Keratinocyte (primary cell): ENCODE data around the gene LTBP3. TPM values are rescaled to one million over a fixed set of nuclear protein-coding genes. Genes with fewer than 3 reads are reported as not detected.

ENCODE experiments used
- DNase-seq: peaks from one replicate; pipeline ENCODE4 v3.0.0-alpha.2; 2011; ENCODE audit warnings: low read depth, missing footprints, low spot score
- FAIRE-seq: peaks from 2 replicates; lab custom pipeline; 2011; peaks lifted over from hg19 to GRCh38; lab: Jason Lieb, UNC
- H2AFZ ChIP-seq: 2 replicates; pipeline ENCODE4 v1.6.0; 2012; ENCODE audit warnings: low read length, control low read depth, inconsistent platforms; ENCODE audit not compliant: control insufficient read depth
- H3K27ac ChIP-seq: 2 replicates; pipeline ENCODE4 v1.5.1; 2011; ENCODE audit warnings: low read length; ENCODE audit not compliant: control insufficient read depth, insufficient read depth
- H3K27me3 ChIP-seq: 3 replicates; pipeline ENCODE4 v1.6.0; 2011; ENCODE audit warnings: low read length; ENCODE audit not compliant: control insufficient read depth, insufficient read depth; ENCODE audit errors: extremely low read depth
- H3K36me3 ChIP-seq, 2 experiments: 2 replicates in 1 of 2; 3 replicates in 1 of 2; pipeline ENCODE4 v1.5.1; 2011; ENCODE audit warnings: low read length in 2 of 2, mild to moderate bottlenecking in 1 of 2; ENCODE audit not compliant: control insufficient read depth in 2 of 2, insufficient read depth in 2 of 2; ENCODE audit errors: extremely low read depth in 1 of 2
- H3K4me1 ChIP-seq: 3 replicates; pipeline ENCODE4 v1.5.1; 2011; ENCODE audit warnings: low read length; ENCODE audit not compliant: control insufficient read depth, insufficient read depth; ENCODE audit errors: extremely low read depth
- H3K4me2 ChIP-seq: 3 replicates; pipeline ENCODE4 v1.6.0; 2011; ENCODE audit warnings: low read depth, low read length; ENCODE audit not compliant: control insufficient read depth, insufficient read depth; ENCODE audit errors: extremely low read depth
- H3K4me3 ChIP-seq, 3 experiments: fragments of 200-600 bp in 1 of 3; sonication (generic) in 1 of 3; 2 replicates in 2 of 3; 3 replicates in 1 of 3; pipeline ENCODE4 v1.5.1; 2011 to 2016; ENCODE audit warnings: low read length in 3 of 3, mild to moderate bottlenecking in 3 of 3, control low read depth in 2 of 3, inconsistent platforms in 1 of 3, low read depth in 1 of 3, mixed read lengths in 1 of 3, mixed run types in 1 of 3, moderate library complexity in 1 of 3; ENCODE audit not compliant: control insufficient read depth in 2 of 3, insufficient read depth in 2 of 3; ENCODE audit errors: extremely low read depth in 1 of 3
- H3K79me2 ChIP-seq: 2 replicates; pipeline ENCODE4 v1.6.0; 2012; ENCODE audit warnings: low read length; ENCODE audit not compliant: control insufficient read depth, insufficient read depth
- H3K9ac ChIP-seq: 3 replicates; pipeline ENCODE4 v1.6.0; 2011; ENCODE audit warnings: low read length; ENCODE audit not compliant: control insufficient read depth, insufficient read depth; ENCODE audit errors: extremely low read depth
- H3K9me1 ChIP-seq: 3 replicates; pipeline ENCODE4 v1.6.0; 2011; ENCODE audit warnings: low read length; ENCODE audit not compliant: control insufficient read depth, insufficient read depth; ENCODE audit errors: extremely low read depth
- H3K9me3 ChIP-seq: 2 replicates; pipeline ENCODE4 v1.5.1; 2012; ENCODE audit warnings: low read depth, low read length; ENCODE audit not compliant: control insufficient read depth
- H4K20me1 ChIP-seq: 3 replicates; pipeline ENCODE4 v1.6.0; 2011; ENCODE audit warnings: low read length; ENCODE audit not compliant: control insufficient read depth, insufficient read depth; ENCODE audit errors: extremely low read depth
- CTCF ChIP-seq, 3 experiments: IDR thresholded peaks in 1 of 3; conservative IDR thresholded peaks in 1 of 3; optimal IDR thresholded peaks in 1 of 3; 2 replicates in 2 of 3; 3 replicates in 1 of 3; pipeline versions ENCODE3 to v1.5.1; 2011; ENCODE audit warnings: low read length in 3 of 3, mild to moderate bottlenecking in 3 of 3, moderate library complexity in 2 of 3, control low read depth in 1 of 3, inconsistent platforms in 1 of 3; ENCODE audit not compliant: insufficient read depth in 2 of 3; ENCODE audit errors: extremely low read depth in 1 of 3
- EZH2 ChIP-seq: IDR thresholded peaks from one replicate; pipeline ENCODE4 v1.6.1; 2012; ENCODE audit warnings: inconsistent platforms, mild to moderate bottlenecking, low read length, moderate library complexity
- dilution Hi-C: fragments of 300-500 bp; cut with MboI; formaldehyde crosslinking; loops from one replicate; pipeline ENCODE4 v1.7.0; 2020; ENCODE audit warnings: low sequenced_read_pairs; ENCODE audit not compliant: extremely low pct_ligation_motif_present
- polyA plus RNA-seq, 5 experiments: library from polyadenylated mRNA; depleted of rRNA in 3 of 5; stranded (reverse) in 3 of 5; stranded (forward) in 1 of 5; unstranded in 1 of 5; fragments of >200 nt; gene quantifications; 1 replicate in 1 of 5; 2 replicates in 3 of 5; 3 replicates in 1 of 5; pipeline versions ENCODE4 v1.2.1 to v1.2.3, GENCODE V29; 2011 to 2012; ENCODE audit warnings: missing spikeins in 2 of 5, low read depth in 1 of 5, low replicate concordance in 1 of 5

LTBP3 gene
- polyA plus RNA-seq, 1 donor (not counting 4 experiments of a cell fraction or from before 2014, with no cell fraction given), result 9.1 TPM

- FAIRE-seq, result no peak
- Histone ChIP-seq H3K4me1 (peaks cover 27% of the 10 kb centered on the region), H2AFZ (no peak overlapping the region), H3K4me2 (no peak overlapping the region), H4K20me1 (no peaks in the 10 kb centered on the region), H3K27me3 (no peaks in the 10 kb centered on the region), H3K9me3 (no peaks in the 10 kb centered on the region), H3K9me1 (no peaks in the 10 kb centered on the region), H3K9ac (no peak overlapping the region), H3K79me2 (no peaks in the 10 kb centered on the region), H3K27ac (no peak overlapping the region), H3K4me3 (no peak overlapping the region), H3K36me3 (peaks cover 3 to 15% of the 10 kb centered on the region in 2 experiments)
- no peak for DNase-seq
- TF ChIP-seq CTCF (optimal IDR thresholded peaks at IDR 0.05 in 1 of 3, IDR thresholded peaks at IDR 0.05 in 1 of 3, conservative IDR thresholded peaks at IDR 0.05 in 1 of 3; ENCODE audit: extremely low read depth in 1 of 3, insufficient read depth in 2 of 3, low read length in 3 of 3), result no peak
- no peak for TF ChIP-seq EZH2
- dilution Hi-C loops, result no loop called here
Measured at GRCh38 chr11:65595131-65595530, 37.0 kb upstream of the LTBP3 start.

- Histone ChIP-seq H3K9me3 (no peaks in the 10 kb centered on the region), H2AFZ (no peak overlapping the region), H3K4me2 (no peak overlapping the region), H3K9me1 (no peaks in the 10 kb centered on the region), H3K36me3 (peaks cover 3 to 17% of the 10 kb centered on the region in 2 experiments), H3K4me1 (peaks cover 27% of the 10 kb centered on the region), H4K20me1 (no peaks in the 10 kb centered on the region), H3K4me3 (no peak overlapping the region), H3K79me2 (no peaks in the 10 kb centered on the region), H3K27me3 (no peaks in the 10 kb centered on the region), H3K9ac (no peak overlapping the region), H3K27ac (no peak overlapping the region)
- dilution Hi-C loops, result no loop called here
- TF ChIP-seq CTCF (optimal IDR thresholded peaks at IDR 0.05 in 1 of 3, IDR thresholded peaks at IDR 0.05 in 1 of 3, conservative IDR thresholded peaks at IDR 0.05 in 1 of 3; ENCODE audit: extremely low read depth in 1 of 3, insufficient read depth in 2 of 3, low read length in 3 of 3) (peak; percentile 71 to 77 (median 76)), EZH2 (no peak)
- DNase-seq, result no peak
- FAIRE-seq, result peak; percentile 63
Measured at GRCh38 chr11:65593518-65594414, 35.6 kb upstream of the LTBP3 start.
